Measurements from ENCODE around the gene RCHY1. TPM values are rescaled to one million over a fixed set of nuclear protein-coding genes. Genes with fewer than 3 reads are reported as not detected.

Gene RCHY1
- total RNA-seq, 1 donor from 2014 or later, result 42.9 TPM

- Mint-ChIP-seq H3K4me3 (no peak overlapping the region), H3K27me3 (ENCODE audit: low read depth) (no peaks in the 10 kb centered on the region), H3K4me1 (no peaks in the 10 kb centered on the region), H3K36me3 (peaks cover 4% of the 10 kb centered on the region), H3K27ac (no peak overlapping the region), H3K9me3 (peaks cover 6% of the 10 kb centered on the region)
- no peak for DNase-seq (ENCODE audit: low spot score in 2 of 2, unreplicated experiment in 2 of 2)
- TF ChIP-seq CTCF (IDR thresholded peaks at IDR 0.05; ENCODE audit: unreplicated experiment), result no peak
Measured at GRCh38 chr4:75469896-75470295, 44.3 kb downstream of the RCHY1 start.

GRCh38 chr4:75457365-75457764 is 56.8 kb downstream of the RCHY1 start:
- Mint-ChIP-seq H3K36me3 (no peaks in the 10 kb centered on the region), H3K27ac (no peak overlapping the region), H3K27me3 (ENCODE audit: low read depth) (peaks cover 3% of the 10 kb centered on the region), H3K9me3 (peaks cover under 1% of the 10 kb centered on the region), H3K4me3 (no peak overlapping the region), H3K4me1 (no peaks in the 10 kb centered on the region)
- no peak for TF ChIP-seq CTCF (IDR thresholded peaks at IDR 0.05; ENCODE audit: unreplicated experiment)
- DNase-seq (ENCODE audit: low spot score in 2 of 2, unreplicated experiment in 2 of 2), result no peak

GRCh38 chr4:75434105-75434504 is 80.1 kb downstream of the RCHY1 start:
- DNase-seq (ENCODE audit: low spot score in 2 of 2, unreplicated experiment in 2 of 2), result no peak
- H3K36me3 Mint-ChIP-seq, result no peaks in the 10 kb centered on the region
- H3K4me3 Mint-ChIP-seq, result no peak overlapping the region
- peaks cover 27% of the 10 kb centered on the region for H3K27me3 Mint-ChIP-seq (ENCODE audit: low read depth)
- no peak for TF ChIP-seq CTCF (IDR thresholded peaks at IDR 0.05; ENCODE audit: unreplicated experiment)
- no peak overlapping the region for H3K27ac Mint-ChIP-seq
- H3K9me3 Mint-ChIP-seq, result peaks cover 21% of the 10 kb centered on the region
- no peaks in the 10 kb centered on the region for H3K4me1 Mint-ChIP-seq

- H3K36me3 Mint-ChIP-seq, result no peaks in the 10 kb centered on the region
- DNase-seq (ENCODE audit: low spot score in 2 of 2, unreplicated experiment in 2 of 2), result no peak
- TF ChIP-seq CTCF (IDR thresholded peaks at IDR 0.05; ENCODE audit: unreplicated experiment), result no peak
- peaks cover 23% of the 10 kb centered on the region for H3K27me3 Mint-ChIP-seq (ENCODE audit: low read depth)
- no peaks in the 10 kb centered on the region for H3K4me1 Mint-ChIP-seq
- H3K27ac Mint-ChIP-seq, result no peak overlapping the region
- peaks cover 16% of the 10 kb centered on the region for H3K9me3 Mint-ChIP-seq
- H3K4me3 Mint-ChIP-seq, result no peak overlapping the region
Measured at GRCh38 chr4:75432683-75433082, 81.5 kb downstream of the RCHY1 start.

GRCh38 chr4:75429208-75429607 is 85.0 kb downstream of the RCHY1 start:
- no peak for TF ChIP-seq CTCF (IDR thresholded peaks at IDR 0.05; ENCODE audit: unreplicated experiment)
- DNase-seq (ENCODE audit: low spot score in 2 of 2, unreplicated experiment in 2 of 2), result no peak
- peaks cover 9% of the 10 kb centered on the region for H3K9me3 Mint-ChIP-seq
- H3K4me1 Mint-ChIP-seq, result no peaks in the 10 kb centered on the region
- no peak overlapping the region for H3K4me3 Mint-ChIP-seq
- H3K27me3 Mint-ChIP-seq (ENCODE audit: low read depth), result peaks cover 11% of the 10 kb centered on the region
- H3K27ac Mint-ChIP-seq, result no peak overlapping the region
- no peaks in the 10 kb centered on the region for H3K36me3 Mint-ChIP-seq

Other genes starting within 250 kb of the RCHY1 start
- gene THAP6, start 70 bp upstream of the RCHY1 start, total RNA-seq, result 25.5 to 32.8 TPM (median 29.2 TPM) in 3 replicates
- gene ODAPH, start 41.7 kb upstream of the RCHY1 start, total RNA-seq, result 0.35 to 1.1 TPM (median 0.57 TPM) in 3 replicates
- 2.1 to 3.0 TPM (median 3.0 TPM) in 3 replicates for gene CDKL2, start 116.1 kb upstream of the RCHY1 start, total RNA-seq
- 169 to 178 TPM (median 175 TPM) in 3 replicates for gene G3BP2, start 159.0 kb upstream of the RCHY1 start, total RNA-seq
- gene USO1, start 210.2 kb upstream of the RCHY1 start, total RNA-seq, result 52.8 to 53.3 TPM (median 53.1 TPM) in 3 replicates

All from mesothelial cell of epicardium (in vitro differentiated cells).